Stimulated activated naive CD4-positive, alpha-beta T cell (primary cell): ENCODE data around the gene APC.
A peak's percentile ranks its signal among the peaks of the same experiment; 100 is the strongest.
"Not testable (repeated sequence)": the region's sequence is repeated elsewhere in the genome, so short reads cannot be mapped to it uniquely, and the experiment has no call there.

ENCODE experiments used
- DNase-seq, 6 experiments: peaks; one replicate each; lab custom pipeline; 2025; lab: John Stamatoyannopoulos, UW

The APC gene

GRCh38 chr5:112716895-112717294 is 20.8 kb upstream of the APC start:
- DNase-seq: not testable (repeated sequence)

GRCh38 chr5:112717506-112718082 is 20.1 kb upstream of the APC start:
- DNase-seq: no peak

- DNase-seq: no peak
These were observed 19.3 kb upstream of the APC start for GRCh38 chr5:112718344-112718743.

- DNase-seq: no peak
These were observed 17.1 kb upstream of the APC start for GRCh38 chr5:112720576-112720975.

- no peak for DNase-seq
These were observed 12.8 kb upstream of the APC start for GRCh38 chr5:112724901-112725300.

GRCh38 chr5:112729630-112730029 is 8.1 kb upstream of the APC start:
- DNase-seq: no peak

- DNase-seq: no peak
These were observed 5.6 kb upstream of the APC start for GRCh38 chr5:112732131-112732530.

- DNase-seq: no peak
These were observed 4.1 kb upstream of the APC start for GRCh38 chr5:112733586-112733985.

GRCh38 chr5:112734597-112734996 is 3.1 kb upstream of the APC start:
- DNase-seq: no peak

GRCh38 chr5:112735702-112736101 is 2.0 kb upstream of the APC start:
- DNase-seq: no peak

- DNase-seq: peak in 1 of 6 experiments; percentile 16
These were observed 619 bp upstream of the APC start for GRCh38 chr5:112737070-112737462.

GRCh38 chr5:112738191-112738560 is 491 bp downstream of the APC start:
- DNase-seq: peak in 2 of 6 experiments; percentile 5 to 35

- no peak for DNase-seq
These were observed 4.7 kb downstream of the APC start for GRCh38 chr5:112742424-112742823.

- no peak for DNase-seq
These were observed 5.9 kb downstream of the APC start for GRCh38 chr5:112743631-112744030.

GRCh38 chr5:112752335-112752734 is 14.7 kb downstream of the APC start:
- DNase-seq: no peak

- DNase-seq: no peak
These were observed 18.0 kb downstream of the APC start for GRCh38 chr5:112755703-112756102.

GRCh38 chr5:112757468-112758208 is 20.0 kb downstream of the APC start:
- DNase-seq: peak in 3 of 6 experiments; percentile 20 to 68 (median 61)

GRCh38 chr5:112758676-112759075 is 21.0 kb downstream of the APC start:
- DNase-seq: no peak

- no peak for DNase-seq
These were observed 24.6 kb downstream of the APC start for GRCh38 chr5:112762113-112762810.

GRCh38 chr5:112763165-112763564 is 25.5 kb downstream of the APC start:
- DNase-seq: no peak

- DNase-seq: no peak
These were observed 34.4 kb downstream of the APC start for GRCh38 chr5:112772124-112772523.

- no peak for DNase-seq
These were observed 38.7 kb downstream of the APC start for GRCh38 chr5:112776301-112776856.

GRCh38 chr5:112779531-112779930 is 41.8 kb downstream of the APC start:
- DNase-seq: no peak
